GM18867 (cell line): ENCODE data around the gene HCK.
A peak's percentile ranks its signal among the peaks of the same experiment; 100 is the strongest.

Experiments
- ATAC-seq: cut with Tn5 transposase; IDR thresholded peaks from one replicate; pipeline ENCODE4 v1.9.1; 2021; ENCODE audit warnings: mild to moderate bottlenecking, moderate library complexity; ENCODE audit not compliant: unreplicated experiment

Gene HCK

GRCh38 chr20:32124916-32125454 is 72.9 kb downstream of the HCK start:
- ATAC-seq, result no peak

- ATAC-seq, result no peak
Observed at GRCh38 chr20:32125506-32125905, 73.5 kb downstream of the HCK start.

- no peak for ATAC-seq
Observed at GRCh38 chr20:32126919-32127318, 74.9 kb downstream of the HCK start.

- no peak for ATAC-seq
Observed at GRCh38 chr20:32127347-32127746, 75.3 kb downstream of the HCK start.

- no peak for ATAC-seq
Observed at GRCh38 chr20:32128167-32128566, 76.1 kb downstream of the HCK start.

GRCh38 chr20:32129863-32130262 is 77.8 kb downstream of the HCK start:
- no peak for ATAC-seq

- ATAC-seq, result no peak
Observed at GRCh38 chr20:32130352-32130751, 78.3 kb downstream of the HCK start.

GRCh38 chr20:32130965-32131364 is 78.9 kb downstream of the HCK start:
- no peak for ATAC-seq

- peak; percentile 85 for ATAC-seq
Observed at GRCh38 chr20:32132911-32133549, 81.0 kb downstream of the HCK start.

- no peak for ATAC-seq
Observed at GRCh38 chr20:32134026-32134425, 82.0 kb downstream of the HCK start.

GRCh38 chr20:32135983-32136515 is 84.0 kb downstream of the HCK start:
- ATAC-seq, result no peak

GRCh38 chr20:32138921-32139320 is 86.9 kb downstream of the HCK start:
- ATAC-seq, result no peak

GRCh38 chr20:32139947-32140346 is 87.9 kb downstream of the HCK start:
- ATAC-seq, result no peak

GRCh38 chr20:32140603-32141002 is 88.6 kb downstream of the HCK start:
- no peak for ATAC-seq

- ATAC-seq, result no peak
Observed at GRCh38 chr20:32141465-32141980, 89.5 kb downstream of the HCK start.

- ATAC-seq, result no peak
Observed at GRCh38 chr20:32142088-32142487, 90.0 kb downstream of the HCK start.

- ATAC-seq, result no peak
Observed at GRCh38 chr20:32142991-32143390, 90.9 kb downstream of the HCK start.

- ATAC-seq, result no peak
Observed at GRCh38 chr20:32144898-32145662, 93.0 kb downstream of the HCK start.

GRCh38 chr20:32149566-32150170 is 97.6 kb downstream of the HCK start:
- ATAC-seq, result no peak

- no peak for ATAC-seq
Observed at GRCh38 chr20:32150291-32150848, 98.3 kb downstream of the HCK start.
